Breast epithelium (tissue), 4 donors: Measurements from ENCODE around the gene TRIM73. TPM values are rescaled to one million over a fixed set of nuclear protein-coding genes. Genes with fewer than 3 reads are reported as not detected.
"Not testable (repeated sequence)": the region's sequence is repeated elsewhere in the genome, so short reads cannot be mapped to it uniquely, and the experiment has no call there.

ENCODE experiments used
- DNase-seq, 2 donors: peaks; one replicate each; pipeline ENCODE4 v3.0.0-alpha.2; 2019; ENCODE audit warnings: low spot score in 2 of 2
- H3K27ac ChIP-seq, 2 donors: fragments of 200-600 bp; sonication (generic) in 1 of 2; one replicate each; pipeline ENCODE4 v1.5.1; 2016 to 2019; ENCODE audit warnings: mild to moderate bottlenecking in 1 of 2
- H3K27me3 ChIP-seq, 2 donors: fragments of 200-600 bp; sonication (generic) in 1 of 2; one replicate each; pipeline versions ENCODE4 v1.5.1 to v1.6.0; 2017 to 2019; ENCODE audit warnings: control low read depth in 1 of 2, mild to moderate bottlenecking in 1 of 2
- H3K36me3 ChIP-seq: fragments of 200-600 bp; one replicate; pipeline ENCODE4 v1.5.1; 2019
- H3K4me1 ChIP-seq, 2 donors: fragments of 200-600 bp; sonication (generic); one replicate each; pipeline ENCODE4 v1.5.1; 2016 to 2019; ENCODE audit warnings: control low read depth in 1 of 2
- H3K4me3 ChIP-seq, 3 donors: fragments of 200-600 bp; sonication (generic); 1 replicate in 2 of 3; 2 replicates in 1 of 3; pipeline ENCODE4 v1.5.1; 2016 to 2019; ENCODE audit warnings: mild to moderate bottlenecking in 3 of 3, moderate library complexity in 2 of 3
- H3K9me3 ChIP-seq, 2 donors: fragments of 200-600 bp; sonication (generic) in 1 of 2; one replicate each; pipeline ENCODE4 v1.5.1; 2016 to 2019; ENCODE audit warnings: control low read depth in 1 of 2
- intact Hi-C: fragments of 100-400 bp; cut with DNase I; formaldehyde crosslinking; loops from one replicate; pipeline ENCODE4 v1.15.1; 2023; ENCODE audit warnings: low total_unique reads
- total RNA-seq, 3 donors: library from RNA; depleted of rRNA; stranded (reverse); fragments of >200 nt; gene quantifications; one replicate each; pipeline ENCODE4 v1.1.0, GENCODE V29; 2016

The TRIM73 gene
- 1 to 10 TPM; 2.2 to 5.6 (median 4.8) TPM for total RNA-seq

DNA sequence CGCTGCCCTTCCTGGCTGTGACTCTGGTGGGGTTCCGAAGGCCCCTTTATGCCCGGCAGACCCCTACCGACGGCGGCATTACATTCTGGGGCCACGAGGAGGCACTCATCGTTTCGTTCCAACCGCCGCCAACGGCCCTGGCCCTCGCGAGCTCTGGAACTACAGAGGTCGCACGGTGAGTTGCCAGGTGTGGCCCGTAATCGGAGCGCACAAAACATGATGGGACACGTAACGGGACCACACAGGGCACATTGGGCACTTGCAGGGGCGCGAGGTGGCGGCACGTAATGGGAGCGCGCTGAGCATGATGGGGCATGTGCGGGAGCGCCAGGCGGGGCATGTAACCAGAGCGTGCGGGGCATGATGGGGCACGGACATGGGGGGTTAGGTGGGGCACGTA, at the start of gene TRIM73:
Gene TRIM73 (plus strand): TSS at position 301 of the 400 bp plus-strand sequence. CDS start 3,305 bp downstream, outside the sequence.
- H3K4me1 ChIP-seq, H3K4me3 ChIP-seq, H3K27ac ChIP-seq, H3K27me3 ChIP-seq, DNase-seq, H3K9me3 ChIP-seq, intact Hi-C loops, H3K36me3 ChIP-seq: not testable (repeated sequence)

DNA sequence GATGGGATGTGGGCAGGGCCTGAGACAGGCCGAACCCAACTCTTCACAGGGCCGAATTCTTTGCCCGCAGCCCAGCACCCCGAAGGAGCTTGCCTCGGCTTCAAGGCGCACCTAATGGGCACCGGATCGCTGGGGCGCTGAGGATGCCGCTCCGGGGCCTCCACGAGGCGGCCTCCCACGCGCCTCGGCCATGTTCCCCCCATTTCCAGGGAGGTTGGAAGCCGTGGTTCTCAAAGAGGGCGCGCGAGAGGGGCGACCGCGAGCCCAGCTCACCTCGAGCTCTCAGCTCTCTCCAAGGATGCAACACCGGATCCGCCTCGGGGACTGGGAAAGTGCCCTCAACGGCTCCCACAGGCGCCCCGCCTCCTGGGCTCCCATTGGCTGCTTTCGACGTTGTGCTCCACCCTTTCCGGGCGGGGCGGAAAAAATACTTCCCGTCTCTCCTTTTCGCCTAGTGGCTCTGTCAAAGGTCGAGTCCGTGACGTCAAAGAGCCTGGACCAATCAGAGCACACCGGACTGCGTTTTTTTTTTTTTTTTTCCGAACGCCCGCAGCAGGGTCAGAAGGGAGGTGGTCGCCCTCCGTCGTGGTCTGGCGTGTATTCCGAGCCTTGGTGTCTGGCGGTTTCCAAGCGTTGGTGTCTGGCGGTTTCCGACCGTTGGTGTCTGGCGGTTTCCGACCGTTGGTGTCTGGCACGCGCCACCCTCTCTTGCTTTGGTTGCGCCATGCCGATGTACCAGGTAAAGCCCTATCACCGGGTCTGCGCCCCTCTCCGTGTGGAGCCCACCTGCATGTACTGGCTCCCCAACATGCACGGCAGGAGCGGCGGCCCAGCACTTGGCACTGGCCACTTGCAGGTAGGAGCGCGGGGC, 36.5 kb upstream of the TRIM73 start:
- H3K27me3 ChIP-seq, H3K4me1 ChIP-seq, H3K36me3 ChIP-seq, H3K9me3 ChIP-seq, intact Hi-C loops, H3K27ac ChIP-seq: not testable (repeated sequence)
- DNase-seq: peak; percentile 15 to 20
- peak overlapping the region; percentile 33 to 47 (median 43) for H3K4me3 ChIP-seq

DNA sequence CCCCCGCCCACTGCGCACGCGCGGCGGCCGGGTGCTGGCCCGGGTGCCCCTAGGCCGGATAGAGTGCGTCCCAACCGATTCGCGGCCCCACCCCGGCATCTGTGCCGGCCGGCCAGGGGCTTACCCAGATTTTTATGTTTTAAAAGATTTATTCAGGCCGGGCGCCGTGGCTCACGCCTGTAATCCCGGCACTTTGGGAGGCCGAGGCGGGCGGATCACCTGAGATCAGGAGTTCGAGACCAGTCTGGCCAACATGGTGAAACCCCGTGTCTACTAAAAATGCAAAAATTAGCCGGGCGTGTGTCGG, 35.9 kb upstream of the TRIM73 start:
- DNase-seq, H3K27me3 ChIP-seq, H3K4me1 ChIP-seq, intact Hi-C loops, H3K36me3 ChIP-seq, H3K9me3 ChIP-seq, H3K27ac ChIP-seq: not testable (repeated sequence)
- peak overlapping the region in 2 of 3 donors; percentile 33 to 47 for H3K4me3 ChIP-seq

DNA sequence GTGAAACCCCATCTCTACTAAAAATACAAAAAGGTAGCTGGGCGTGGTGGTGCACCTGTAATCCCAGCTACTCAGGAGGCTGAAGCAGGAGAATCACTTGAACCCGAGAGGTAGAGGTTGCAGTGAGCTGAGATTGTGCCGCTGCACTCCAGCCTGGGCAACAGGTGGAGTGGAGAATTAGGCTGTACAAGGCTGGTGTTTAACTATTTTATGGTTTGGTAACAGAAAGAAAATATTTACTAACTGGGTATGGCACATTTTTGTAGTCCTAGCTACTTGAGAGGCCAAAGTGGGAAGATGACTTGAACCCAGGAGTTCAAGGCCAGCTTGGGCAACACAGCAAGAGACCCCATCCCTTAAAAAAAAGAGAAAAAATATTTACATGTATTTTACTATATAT, 31.4 kb upstream of the TRIM73 start:
- H3K27ac ChIP-seq, DNase-seq, H3K4me3 ChIP-seq, H3K27me3 ChIP-seq, H3K4me1 ChIP-seq, H3K36me3 ChIP-seq, H3K9me3 ChIP-seq, intact Hi-C loops: not testable (repeated sequence)

DNA sequence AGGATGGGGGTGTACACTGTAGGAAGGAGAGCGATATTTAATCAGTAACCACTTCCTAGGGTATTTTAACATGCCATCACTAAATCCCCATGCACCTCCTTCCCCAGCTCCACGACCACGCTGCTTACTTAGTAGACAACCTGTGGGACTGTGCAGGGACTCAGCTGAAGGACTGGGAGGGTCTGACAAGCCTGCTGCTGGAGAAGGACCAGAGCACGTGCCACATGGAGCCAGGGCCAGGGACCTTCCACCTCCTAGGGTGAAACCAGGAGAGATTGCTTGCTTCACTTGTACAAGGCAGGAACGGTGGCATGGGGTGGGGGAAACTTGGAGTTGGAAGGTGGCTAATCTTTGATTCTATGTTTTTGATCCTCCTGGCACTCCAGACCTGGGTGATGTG, 28.8 kb upstream of the TRIM73 start:
- intact Hi-C loops, DNase-seq, H3K4me1 ChIP-seq, H3K4me3 ChIP-seq, H3K27ac ChIP-seq, H3K27me3 ChIP-seq, H3K36me3 ChIP-seq, H3K9me3 ChIP-seq: not testable (repeated sequence)

DNA sequence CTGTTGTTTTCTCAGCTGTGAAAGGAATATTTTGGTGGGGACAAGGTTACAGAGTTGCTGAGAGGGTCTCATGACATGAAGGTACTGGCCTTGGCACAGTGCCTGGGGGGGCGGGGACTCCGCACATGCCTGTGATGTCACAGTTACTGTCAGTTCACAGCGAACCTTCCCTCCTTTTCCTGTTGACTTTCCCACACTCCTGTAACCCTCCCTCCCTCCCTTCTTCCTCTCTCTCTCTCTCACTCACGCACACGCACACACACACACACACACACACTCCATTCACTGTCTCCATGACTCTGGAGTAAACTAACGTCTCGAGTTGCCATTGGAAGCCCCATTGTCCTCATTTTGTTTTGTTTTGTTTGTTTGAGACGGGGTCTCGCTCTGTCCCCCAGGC, 28.1 kb upstream of the TRIM73 start:
- H3K4me1 ChIP-seq, H3K27ac ChIP-seq, H3K4me3 ChIP-seq, DNase-seq, intact Hi-C loops, H3K27me3 ChIP-seq, H3K9me3 ChIP-seq, H3K36me3 ChIP-seq: not testable (repeated sequence)

DNA sequence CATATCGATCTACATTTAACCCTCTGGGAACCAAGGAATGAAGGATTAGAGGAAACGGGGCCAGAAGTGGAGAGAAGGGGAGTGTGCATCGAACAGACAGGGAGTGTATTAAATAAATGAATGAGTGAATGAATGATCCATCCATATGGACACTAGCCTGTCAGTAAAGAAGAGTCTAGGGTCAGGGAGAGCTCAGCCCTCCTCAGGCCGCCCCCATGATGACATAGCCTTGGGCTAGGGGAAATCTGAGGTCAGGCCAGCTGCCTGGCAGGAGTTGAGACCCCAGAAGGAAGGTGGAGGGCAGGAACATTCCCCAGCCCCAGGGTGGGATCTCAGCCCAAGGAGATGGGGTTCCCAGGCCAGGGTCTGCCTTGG, 21.3 kb upstream of the TRIM73 start:
- H3K27ac ChIP-seq, H3K9me3 ChIP-seq, DNase-seq, H3K27me3 ChIP-seq, H3K4me3 ChIP-seq, intact Hi-C loops, H3K36me3 ChIP-seq, H3K4me1 ChIP-seq: not testable (repeated sequence)

DNA sequence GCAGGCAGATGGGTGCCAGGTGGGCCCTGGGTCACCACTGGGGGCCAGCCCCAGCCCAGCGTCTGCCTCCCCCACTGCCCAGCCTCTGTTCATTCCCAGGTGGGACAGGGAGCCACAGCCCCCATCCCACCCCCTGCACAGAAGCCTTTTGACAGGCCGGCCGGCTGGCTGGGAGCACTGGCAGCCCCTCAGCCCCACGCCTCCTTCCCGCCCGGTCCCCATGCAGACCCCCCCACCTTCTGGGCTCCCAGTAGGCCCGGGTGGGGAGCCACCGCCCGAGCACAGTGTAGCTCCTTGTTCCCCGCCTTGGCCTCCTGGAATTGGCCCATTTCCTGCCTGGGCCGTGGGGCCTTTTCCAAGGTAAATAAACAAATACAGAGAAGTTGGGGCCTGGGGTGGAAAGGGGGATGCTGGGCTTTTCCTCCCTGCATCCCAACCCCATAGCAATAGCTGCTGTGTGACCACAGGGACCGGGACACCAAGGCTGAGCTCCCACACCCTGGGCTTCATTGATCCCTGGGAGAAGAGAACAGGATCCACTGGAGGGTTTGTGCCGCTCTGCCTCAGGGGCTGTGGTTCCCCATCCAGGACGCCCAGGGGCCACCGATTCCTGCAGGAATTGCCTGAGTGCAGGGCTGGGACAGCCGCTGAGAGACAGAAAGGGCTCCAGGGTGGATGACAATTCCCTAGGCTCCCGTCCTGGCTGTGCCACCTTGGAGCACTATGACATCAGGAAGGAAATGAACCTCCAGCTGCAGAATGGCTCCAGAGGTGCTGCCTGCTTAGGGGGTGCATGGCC, 20.7 kb upstream of the TRIM73 start:
- H3K9me3 ChIP-seq, H3K4me1 ChIP-seq, H3K4me3 ChIP-seq, DNase-seq, intact Hi-C loops, H3K27ac ChIP-seq, H3K27me3 ChIP-seq, H3K36me3 ChIP-seq: not testable (repeated sequence)

DNA sequence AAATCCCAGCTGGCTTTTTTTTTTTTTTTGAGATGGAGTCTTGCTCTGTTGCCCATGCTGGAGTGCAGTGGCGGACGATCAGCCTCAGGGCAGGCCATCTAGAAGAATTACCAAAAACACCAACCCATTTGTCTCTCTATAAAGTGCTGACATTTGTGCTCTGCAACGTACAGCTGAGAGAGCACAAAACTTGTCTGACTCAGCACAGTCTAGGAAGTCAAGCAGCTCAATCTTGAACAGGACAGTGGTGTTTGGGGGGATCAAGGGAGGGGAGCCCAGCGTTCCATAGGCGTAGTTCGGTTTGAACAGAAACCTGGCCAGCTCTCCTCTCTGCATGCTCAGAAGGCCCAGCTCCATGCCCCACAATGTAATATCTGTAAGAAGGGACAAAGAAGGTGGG, 2.2 kb upstream of the TRIM73 start:
- H3K4me3 ChIP-seq, intact Hi-C loops, H3K9me3 ChIP-seq, H3K27ac ChIP-seq, H3K36me3 ChIP-seq, DNase-seq, H3K4me1 ChIP-seq, H3K27me3 ChIP-seq: not testable (repeated sequence)

DNA sequence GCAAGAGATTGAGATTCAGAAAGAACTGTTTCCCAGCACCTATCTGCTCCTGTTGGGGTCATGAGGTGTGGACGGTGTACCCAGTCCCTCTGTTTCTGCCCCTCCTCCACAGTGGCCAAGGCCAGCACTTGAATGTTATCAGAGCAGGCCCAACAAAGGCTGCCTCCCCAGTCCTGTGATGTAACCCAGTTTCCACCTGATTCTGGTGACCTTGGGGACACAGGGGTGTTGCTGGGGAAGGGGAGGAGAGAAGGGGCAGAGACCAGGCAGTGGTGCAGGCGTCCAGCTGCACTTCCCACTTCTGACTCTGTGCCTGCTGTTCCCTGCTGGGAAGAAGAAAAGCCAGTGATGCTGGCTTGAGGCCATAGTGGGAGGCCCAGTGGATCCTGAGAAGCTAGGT, 2.4 kb downstream of the TRIM73 start:
- H3K9me3 ChIP-seq, H3K4me1 ChIP-seq, DNase-seq, H3K27me3 ChIP-seq, H3K27ac ChIP-seq, intact Hi-C loops, H3K36me3 ChIP-seq, H3K4me3 ChIP-seq: not testable (repeated sequence)

DNA sequence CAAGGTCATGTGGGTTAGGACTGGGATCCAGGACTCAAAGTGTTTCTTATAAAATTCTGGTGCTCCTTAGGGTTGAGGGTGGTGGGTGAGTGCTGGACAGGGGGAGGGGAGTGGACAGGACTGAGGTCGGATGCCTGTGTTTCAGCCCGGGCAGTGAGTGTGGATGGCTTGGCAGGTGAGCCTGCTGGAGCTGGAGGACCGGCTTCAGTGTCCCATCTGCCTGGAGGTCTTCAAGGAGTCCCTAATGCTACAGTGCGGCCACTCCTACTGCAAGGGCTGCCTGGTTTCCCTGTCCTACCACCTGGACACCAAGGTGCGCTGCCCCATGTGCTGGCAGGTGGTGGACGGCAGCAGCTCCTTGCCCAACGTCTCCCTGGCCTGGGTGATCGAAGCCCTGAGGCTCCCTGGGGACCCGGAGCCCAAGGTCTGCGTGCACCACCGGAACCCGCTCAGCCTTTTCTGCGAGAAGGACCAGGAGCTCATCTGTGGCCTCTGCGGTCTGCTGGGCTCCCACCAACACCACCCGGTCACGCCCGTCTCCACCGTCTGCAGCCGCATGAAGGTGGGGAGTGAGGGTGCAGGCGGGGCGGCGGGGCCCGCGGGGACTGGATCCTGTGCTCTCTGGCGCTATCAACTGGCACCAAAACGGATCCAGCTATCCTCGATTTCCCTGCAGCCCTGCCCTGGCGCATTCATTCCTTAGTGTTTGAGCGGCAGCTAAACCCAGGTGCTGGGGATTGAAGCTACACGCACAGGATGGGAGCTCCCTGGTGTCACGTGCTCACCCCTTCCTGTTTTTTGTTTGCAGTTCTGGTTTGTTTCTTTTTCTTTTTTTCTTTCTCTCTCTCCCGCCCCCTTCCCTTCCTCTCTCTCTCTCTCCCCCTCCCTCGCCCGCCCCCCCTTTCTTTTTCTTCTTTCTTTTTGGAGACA, 3.6 kb downstream of the TRIM73 start:
- H3K36me3 ChIP-seq, H3K27ac ChIP-seq, H3K9me3 ChIP-seq, H3K4me1 ChIP-seq, H3K4me3 ChIP-seq, H3K27me3 ChIP-seq, intact Hi-C loops, DNase-seq: not testable (repeated sequence)

DNA sequence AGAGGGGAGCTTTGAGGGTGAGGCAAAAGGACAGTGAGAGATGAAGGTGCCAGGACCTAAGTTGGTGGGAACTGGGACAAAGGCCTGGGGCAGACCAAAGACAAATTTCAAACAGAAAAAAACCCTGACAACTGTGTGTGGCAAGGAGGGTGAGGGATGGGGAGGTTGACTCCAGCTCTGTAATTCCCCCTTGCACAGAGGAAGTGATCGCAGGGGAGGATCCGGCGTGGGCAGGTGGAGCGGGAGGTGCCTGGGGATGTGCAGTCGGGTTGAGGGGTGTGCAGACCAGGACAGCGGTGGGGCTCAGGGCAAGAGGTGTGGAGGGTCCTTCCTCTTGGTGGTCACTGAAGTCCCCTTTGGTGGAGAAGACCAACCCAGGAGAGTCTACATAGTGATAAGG, 5.1 kb downstream of the TRIM73 start:
- H3K4me3 ChIP-seq, intact Hi-C loops, H3K27me3 ChIP-seq, DNase-seq, H3K9me3 ChIP-seq, H3K4me1 ChIP-seq, H3K36me3 ChIP-seq, H3K27ac ChIP-seq: not testable (repeated sequence)
